Endothelial cell (in vitro differentiated cells): ENCODE results near the gene FDX1. TPM values are rescaled to one million over a fixed set of nuclear protein-coding genes. Genes with fewer than 3 reads are reported as not detected.
A peak's percentile ranks its signal among the peaks of the same experiment; 100 is the strongest.
"Not testable (repeated sequence)": the region's sequence is repeated elsewhere in the genome, so short reads cannot be mapped to it uniquely, and the experiment has no call there.

Experiments
- DNase-seq: peaks from one replicate; pipeline ENCODE4 v3.0.0; 2021; ENCODE audit warnings: low spot score
- H3K27ac Mint-ChIP-seq: one replicate; pipeline ENCODE4 v1.8.0; 2021; ENCODE audit warnings: mixed read lengths, inconsistent platforms; ENCODE audit not compliant: unreplicated experiment
- H3K27me3 Mint-ChIP-seq: one replicate; pipeline ENCODE4 v1.8.0; 2021; ENCODE audit warnings: mild to moderate bottlenecking, moderate library complexity, mixed read lengths, inconsistent platforms; ENCODE audit not compliant: unreplicated experiment
- H3K36me3 Mint-ChIP-seq: one replicate; pipeline ENCODE4 v1.8.0; 2021; ENCODE audit warnings: mild to moderate bottlenecking, low read depth, mixed read lengths, inconsistent platforms; ENCODE audit not compliant: unreplicated experiment
- H3K4me1 Mint-ChIP-seq: one replicate; pipeline ENCODE4 v1.8.0; 2021; ENCODE audit warnings: mild to moderate bottlenecking, mixed read lengths, inconsistent platforms; ENCODE audit not compliant: unreplicated experiment
- H3K4me3 Mint-ChIP-seq: one replicate; pipeline ENCODE4 v1.8.0; 2021; ENCODE audit warnings: mild to moderate bottlenecking, mixed read lengths, inconsistent platforms; ENCODE audit not compliant: unreplicated experiment
- H3K9me3 Mint-ChIP-seq: one replicate; pipeline ENCODE4 v1.8.0; 2021; ENCODE audit warnings: mixed read lengths, inconsistent platforms; ENCODE audit not compliant: unreplicated experiment
- CTCF ChIP-seq: fragments of 200-600 bp; sonication (generic); IDR thresholded peaks from one replicate; pipeline ENCODE4 v1.5.0; 2021; ENCODE audit warnings: antibody characterized with exemption; ENCODE audit not compliant: unreplicated experiment
- long read RNA-seq: library from polyadenylated mRNA; unstranded; transcript quantifications from one replicate; pipeline ENCODE4 v2.0.0, GENCODE V29; 2020; ENCODE audit not compliant: unreplicated experiment
- total RNA-seq: library from RNA; stranded (reverse); fragmentation: NEBNext Ultra II Directional; extraction: Animal tissue kit (Norgen Biotek cat#: 25700); gene quantifications from one replicate; pipeline ENCODE4 v1.2.1, GENCODE V29; 2021; ENCODE audit not compliant: unreplicated experiment

Gene FDX1
- 14.3 TPM for total RNA-seq
- long read RNA-seq, transcript FDX1-201 (4 exons, 3,206 nt), result major isoform, 26 of 28 reads
- long read RNA-seq, partial matches to known transcripts, result 1 of 28 reads
- long read RNA-seq, other reads (novel, unspliced or antisense), result 1 of 28 reads

GRCh38 chr11:110429731-110430266, at the start of gene FDX1:
Gene FDX1, plus strand, starts transcription at chr11:110429948. Its CDS starts 173 bp downstream, at chr11:110430121.
- peak; percentile 76 for TF ChIP-seq CTCF
- peaks cover 10% of the 10 kb centered on the region for H3K36me3 Mint-ChIP-seq
- no peaks in the 10 kb centered on the region for H3K9me3 Mint-ChIP-seq
- H3K4me3 Mint-ChIP-seq, result peak within 1 kb of the TSS; percentile 99
- H3K27me3 Mint-ChIP-seq, result peaks cover 15% of the 10 kb centered on the region
- DNase-seq, result peak; percentile 90
- H3K4me1 Mint-ChIP-seq, result peaks cover 16% of the 10 kb centered on the region
- peak within 1 kb of the TSS; percentile 91 for H3K27ac Mint-ChIP-seq

GRCh38 chr11:110380836-110381622, 48.7 kb upstream of the FDX1 start:
- no peak for TF ChIP-seq CTCF
- DNase-seq, result no peak
- H3K9me3 Mint-ChIP-seq, result no peaks in the 10 kb centered on the region
- no peak overlapping the region for H3K4me3 Mint-ChIP-seq
- H3K27ac Mint-ChIP-seq, result no peak overlapping the region
- H3K4me1 Mint-ChIP-seq, result peaks cover 3% of the 10 kb centered on the region
- no peaks in the 10 kb centered on the region for H3K27me3 Mint-ChIP-seq
- no peaks in the 10 kb centered on the region for H3K36me3 Mint-ChIP-seq

GRCh38 chr11:110388231-110388630, 41.5 kb upstream of the FDX1 start:
- H3K9me3 Mint-ChIP-seq, DNase-seq, H3K4me1 Mint-ChIP-seq, H3K27me3 Mint-ChIP-seq, H3K27ac Mint-ChIP-seq, H3K4me3 Mint-ChIP-seq, H3K36me3 Mint-ChIP-seq: not testable (repeated sequence)

- Mint-ChIP-seq H3K4me1 (no peaks in the 10 kb centered on the region), H3K4me3 (no peak overlapping the region)
Measured at GRCh38 chr11:110389965-110390364, 39.8 kb upstream of the FDX1 start.

GRCh38 chr11:110392056-110392455, 37.7 kb upstream of the FDX1 start:
- H3K27me3 Mint-ChIP-seq, result no peaks in the 10 kb centered on the region
- H3K27ac Mint-ChIP-seq, result no peak overlapping the region
- no peaks in the 10 kb centered on the region for H3K9me3 Mint-ChIP-seq
- H3K4me3 Mint-ChIP-seq, result no peak overlapping the region
- DNase-seq, result no peak
- H3K4me1 Mint-ChIP-seq, result peaks cover 6% of the 10 kb centered on the region
- TF ChIP-seq CTCF, result no peak
- peaks cover 8% of the 10 kb centered on the region for H3K36me3 Mint-ChIP-seq

More at GRCh38 chr11:110389965-110390364, 39.8 kb upstream of the FDX1 start:
- DNase-seq, result no peak
- no peaks in the 10 kb centered on the region for H3K27me3 Mint-ChIP-seq
- no peaks in the 10 kb centered on the region for H3K9me3 Mint-ChIP-seq
- peaks cover 5% of the 10 kb centered on the region for H3K36me3 Mint-ChIP-seq
- no peak for TF ChIP-seq CTCF
- H3K27ac Mint-ChIP-seq, result no peak overlapping the region

GRCh38 chr11:110397668-110398286, 32.0 kb upstream of the FDX1 start:
- not testable (repeated sequence) for DNase-seq, H3K4me3 Mint-ChIP-seq, H3K27me3 Mint-ChIP-seq, H3K9me3 Mint-ChIP-seq, H3K36me3 Mint-ChIP-seq
- Mint-ChIP-seq H3K4me1 (peaks cover 24% of the 10 kb centered on the region), H3K27ac (peak overlapping the region; percentile 95)

GRCh38 chr11:110403585-110403984, 26.2 kb upstream of the FDX1 start:
- not testable (repeated sequence) for H3K27ac Mint-ChIP-seq, H3K27me3 Mint-ChIP-seq, H3K9me3 Mint-ChIP-seq, DNase-seq, H3K4me3 Mint-ChIP-seq, H3K4me1 Mint-ChIP-seq
- peaks cover 18% of the 10 kb centered on the region for H3K36me3 Mint-ChIP-seq

GRCh38 chr11:110405636-110406035, 24.1 kb upstream of the FDX1 start:
- peaks cover 18% of the 10 kb centered on the region for H3K36me3 Mint-ChIP-seq
- not testable (repeated sequence) for H3K4me1 Mint-ChIP-seq, H3K27ac Mint-ChIP-seq, H3K27me3 Mint-ChIP-seq, DNase-seq, H3K4me3 Mint-ChIP-seq, H3K9me3 Mint-ChIP-seq
